Epithelial cell of proximal tubule (primary cell): ENCODE results near the gene MELK. TPM values are rescaled to one million over a fixed set of nuclear protein-coding genes. Genes with fewer than 3 reads are reported as not detected.
"Not testable (repeated sequence)": the region's sequence is repeated elsewhere in the genome, so short reads cannot be mapped to it uniquely, and the experiment has no call there.

ENCODE experiments used
- DNase-seq: peaks from one replicate; pipeline ENCODE4 v3.0.0-alpha.2; 2011; ENCODE audit warnings: low read depth
- H3K4me3 ChIP-seq: 2 replicates; pipeline ENCODE4 v1.5.1; 2011; ENCODE audit warnings: low read depth, mild to moderate bottlenecking, low read length
- CTCF ChIP-seq: conservative IDR thresholded peaks from 2 replicates; pipeline ENCODE4 v1.5.1; 2012; ENCODE audit warnings: low read depth, mild to moderate bottlenecking, low read length
- total RNA-seq: library from RNA; depleted of rRNA; stranded (reverse); fragments of >200 nt; gene quantifications from 2 replicates; pipeline ENCODE4 v1.2.3, GENCODE V29; 2015

Gene MELK
- total RNA-seq, 1 donor from 2014 or later, result 64.5 TPM

DNA sequence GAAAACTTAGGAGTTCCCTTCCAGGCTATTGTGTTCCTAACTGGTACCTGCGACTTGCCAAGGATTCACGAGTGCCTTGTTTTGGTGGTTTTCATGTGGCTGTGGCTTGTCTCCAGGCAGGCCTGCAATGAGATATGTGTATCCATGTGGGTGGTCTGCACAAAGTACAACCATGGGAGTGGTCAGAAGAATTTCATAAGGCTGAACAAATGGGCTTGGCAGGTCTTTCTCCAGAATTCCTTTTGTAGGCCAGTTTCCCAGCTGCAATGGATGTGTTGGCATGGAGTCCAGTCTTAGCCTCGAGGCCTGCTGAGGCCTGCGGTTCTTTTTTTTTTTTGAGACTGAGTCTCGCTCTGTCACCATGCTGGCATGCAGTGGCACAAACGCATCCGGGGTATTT lies 28.8 kb upstream of the MELK start:
- H3K4me3 ChIP-seq, result no peak overlapping the region
- DNase-seq, result no peak
- no peak for TF ChIP-seq CTCF

- DNase-seq, result no peak
- H3K4me3 ChIP-seq, result no peak overlapping the region
- TF ChIP-seq CTCF, result no peak
Observed at GRCh38 chr9:36547598-36547997, 25.1 kb upstream of the MELK start.

DNA sequence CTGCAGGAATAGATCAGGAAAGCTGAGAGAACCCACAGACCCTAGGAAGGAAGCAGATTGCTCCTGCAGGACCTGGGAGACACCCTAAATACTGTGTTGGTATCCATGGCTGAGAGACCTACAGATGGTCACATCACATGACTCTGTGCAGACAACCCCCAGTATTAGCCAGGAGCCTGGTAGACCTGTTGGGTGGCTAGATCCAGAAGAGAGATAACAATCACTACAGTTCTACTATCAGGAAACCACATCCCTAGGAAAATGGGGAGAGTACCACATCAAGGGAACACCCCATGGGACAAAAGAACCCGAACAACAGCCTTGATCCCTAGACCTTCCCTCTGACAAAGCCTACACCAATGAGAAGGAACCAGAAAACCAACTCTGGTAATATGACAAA lies 24.2 kb upstream of the MELK start:
- no peak for TF ChIP-seq CTCF
- H3K4me3 ChIP-seq, result no peak overlapping the region
- no peak for DNase-seq

- no peak for TF ChIP-seq CTCF
- DNase-seq, result no peak
- H3K4me3 ChIP-seq, result no peak overlapping the region
Observed at GRCh38 chr9:36550135-36550534, 22.6 kb upstream of the MELK start.

GRCh38 chr9:36550631-36551098 lies 22.0 kb upstream of the MELK start:
- DNase-seq, H3K4me3 ChIP-seq: not testable (repeated sequence)

DNA sequence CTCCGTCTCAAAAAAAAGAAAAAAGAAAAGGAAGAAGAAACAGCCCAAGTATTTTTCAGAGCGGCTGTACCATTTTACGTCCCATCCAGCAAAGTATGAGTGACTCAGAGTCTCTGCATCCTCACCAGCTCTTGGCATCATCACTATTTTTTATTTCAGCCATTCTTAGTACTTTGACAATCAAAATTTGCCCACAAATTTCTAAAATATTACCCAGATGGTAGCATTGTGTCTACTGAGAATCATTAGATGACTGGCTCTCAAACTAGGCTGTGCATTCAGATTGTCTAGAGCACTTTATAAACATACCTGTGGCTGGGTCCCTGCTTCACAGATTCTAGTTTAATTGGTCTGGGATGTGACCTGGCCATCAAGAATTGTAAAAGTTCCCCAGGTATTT lies 21.6 kb upstream of the MELK start:
- no peak overlapping the region for H3K4me3 ChIP-seq
- no peak for DNase-seq
- TF ChIP-seq CTCF, result no peak

DNA sequence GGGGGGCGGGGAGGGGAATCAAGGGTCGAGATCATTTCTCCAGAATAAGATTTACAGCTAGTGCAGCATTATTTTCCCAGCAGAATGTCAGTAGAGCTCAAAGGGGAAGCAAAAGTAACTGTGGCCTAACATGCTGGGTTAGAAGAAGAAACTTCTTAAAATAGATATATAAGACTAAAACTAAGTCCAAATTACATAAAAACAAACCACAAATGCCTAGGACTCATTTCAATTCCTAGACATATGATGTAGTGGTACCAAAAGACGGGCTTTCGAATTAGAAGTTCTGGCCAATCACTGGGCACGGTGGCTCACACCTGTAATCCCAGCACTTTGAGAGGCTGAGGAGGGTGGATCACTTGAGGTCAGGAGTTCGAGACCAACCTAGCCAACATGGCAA lies 20.8 kb upstream of the MELK start:
- DNase-seq, result no peak
- TF ChIP-seq CTCF, result no peak
- H3K4me3 ChIP-seq, result no peak overlapping the region

DNA sequence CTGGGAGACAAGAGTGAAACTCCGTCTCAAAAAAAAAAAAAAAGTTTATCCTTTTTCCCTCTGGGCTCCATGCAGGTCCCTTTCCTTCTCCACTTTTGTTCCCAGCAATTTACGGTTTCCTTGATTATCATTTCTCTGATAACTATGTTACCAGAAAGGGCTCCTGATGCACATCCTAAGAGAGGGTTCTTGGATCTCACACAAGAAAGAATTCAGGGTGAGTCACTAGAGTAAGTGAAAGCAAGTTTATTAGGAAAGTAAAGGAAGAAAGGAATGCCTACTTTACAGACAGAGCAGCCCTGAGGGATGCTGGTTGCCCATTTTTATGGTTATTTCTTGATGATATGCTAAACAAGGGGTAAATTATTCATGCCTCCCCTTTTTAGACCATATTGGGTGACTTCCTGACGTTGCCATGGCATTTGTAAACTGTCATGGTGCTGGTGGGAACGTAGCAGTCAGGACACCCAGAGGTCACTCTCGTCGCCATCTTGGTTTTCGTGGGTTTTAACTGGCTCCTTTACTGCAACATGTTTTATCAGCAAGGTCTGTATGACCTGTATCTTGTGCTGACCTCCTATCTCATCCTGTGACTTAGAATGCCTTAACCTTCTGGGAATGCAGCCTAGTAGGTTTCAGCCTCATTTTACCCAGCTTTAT lies 13.5 kb upstream of the MELK start:
- no peak for DNase-seq
- no peak overlapping the region for H3K4me3 ChIP-seq
- TF ChIP-seq CTCF, result no peak
